ENCODE results near the gene NAPSA.

Gene NAPSA

GRCh38 chr19:50313812-50314536 lies 51.5 kb downstream of the NAPSA start:
- peak; percentile 25 for DNase-seq

GRCh38 chr19:50312967-50313811 lies 52.2 kb downstream of the NAPSA start:
- DNase-seq, result no peak

GRCh38 chr19:50311723-50312635 lies 53.5 kb downstream of the NAPSA start:
- peak; percentile 85 for DNase-seq

GRCh38 chr19:50310759-50311465 lies 54.5 kb downstream of the NAPSA start:
- DNase-seq, result no peak

GRCh38 chr19:50309396-50310125 lies 55.9 kb downstream of the NAPSA start:
- DNase-seq, result no peak

GRCh38 chr19:50308991-50309390 lies 56.4 kb downstream of the NAPSA start:
- no peak for DNase-seq

All from NCI-H1436 (cell line).